Embryonic facial prominence (tissue), 1 donor: ENCODE results near the gene CLIC5.

ENCODE experiments used
- DNase-seq: peaks from one replicate; pipeline ENCODE4 v3.0.0-alpha.2; 2016; ENCODE audit errors: extremely low spot score

CLIC5 gene

GRCh38 chr6:46015119-46015968, at the start of gene CLIC5:
CLIC5 (minus strand) TSS chr6:46015860; CDS start chr6:46015542, 318 bp downstream.
- no peak for DNase-seq

DNA sequence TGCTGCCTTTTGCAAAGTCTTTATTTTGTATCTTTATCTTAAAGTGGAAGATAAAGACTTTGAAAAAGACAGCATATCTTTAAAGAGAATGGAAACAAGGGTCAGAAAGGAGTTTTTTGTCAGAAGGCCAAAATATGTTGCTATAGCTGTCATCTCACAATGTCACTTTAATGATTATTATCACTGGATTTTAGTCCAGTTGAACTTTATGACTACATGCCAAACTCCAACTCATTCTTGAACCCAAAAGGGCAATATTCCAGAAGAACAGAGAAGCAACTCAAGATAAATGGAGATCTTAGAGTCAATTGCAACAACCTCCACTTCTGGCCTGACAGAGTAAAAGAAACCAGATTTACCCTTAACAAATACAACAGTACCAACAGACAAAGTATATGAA, 47.3 kb upstream of the CLIC5 start:
- no peak for DNase-seq

DNA sequence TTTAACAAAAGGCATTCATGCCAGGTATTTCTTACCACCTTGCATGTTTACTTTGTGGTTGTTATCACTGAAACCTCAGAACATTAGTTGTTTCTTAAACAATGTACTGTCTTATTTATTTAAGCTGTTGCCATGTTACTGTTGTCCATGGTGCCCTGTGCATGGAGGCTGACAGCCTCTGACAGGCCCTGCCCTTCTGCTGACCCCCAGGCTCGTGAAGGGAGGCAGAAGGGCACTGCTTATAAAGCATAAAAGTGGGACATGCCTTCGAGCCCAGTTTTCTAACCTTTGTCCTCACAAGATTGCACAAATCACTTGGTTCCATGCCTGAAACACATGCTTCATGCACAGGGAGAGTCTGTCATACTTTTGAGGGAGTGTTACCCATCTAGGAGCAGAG, 46.7 kb upstream of the CLIC5 start:
- DNase-seq: no peak

GRCh38 chr6:46061497-46061896, 45.8 kb upstream of the CLIC5 start:
- no peak for DNase-seq

DNA sequence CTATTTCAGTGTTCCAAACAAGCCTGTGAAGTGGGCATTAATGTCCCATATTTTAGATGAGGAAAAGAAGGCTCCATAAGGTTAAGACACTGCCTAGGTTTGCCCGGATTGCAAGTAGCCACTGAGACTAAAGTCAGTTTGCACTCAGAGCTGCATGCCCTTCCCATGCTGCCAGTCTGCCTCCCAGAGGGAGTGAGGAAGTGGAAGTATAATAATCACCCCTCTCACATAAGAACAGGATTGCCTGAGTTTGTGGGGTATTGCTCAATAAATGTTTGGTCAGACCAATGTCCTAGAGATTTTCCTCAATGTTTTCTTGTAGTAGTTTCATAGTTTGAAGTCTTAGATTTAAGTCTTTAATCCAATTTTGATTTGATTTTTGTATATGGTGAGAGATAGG, 43.9 kb upstream of the CLIC5 start:
- no peak for DNase-seq

- DNase-seq: no peak
Observed at GRCh38 chr6:46058951-46059350, 43.3 kb upstream of the CLIC5 start.

DNA sequence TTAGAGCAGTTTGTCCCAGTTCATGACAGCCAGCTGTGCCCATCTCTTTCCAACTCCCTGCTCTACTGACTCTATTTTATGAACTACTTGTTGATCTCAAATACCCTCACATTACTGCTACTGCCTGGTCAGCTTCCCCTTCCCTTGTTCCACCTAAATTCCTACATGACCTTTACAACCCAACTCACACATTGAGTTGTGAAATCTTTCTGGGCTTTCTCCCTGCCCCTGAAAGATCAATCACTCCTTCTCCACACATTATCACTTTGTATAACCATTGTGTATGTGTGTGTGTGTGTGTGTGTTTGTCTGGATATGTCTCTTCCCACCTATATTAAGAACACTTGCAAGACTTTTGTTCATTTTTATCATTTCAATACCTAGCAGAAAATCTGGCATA, 42.1 kb upstream of the CLIC5 start:
- DNase-seq: no peak

- DNase-seq: no peak
Observed at GRCh38 chr6:46056906-46057529, 41.4 kb upstream of the CLIC5 start.

DNA sequence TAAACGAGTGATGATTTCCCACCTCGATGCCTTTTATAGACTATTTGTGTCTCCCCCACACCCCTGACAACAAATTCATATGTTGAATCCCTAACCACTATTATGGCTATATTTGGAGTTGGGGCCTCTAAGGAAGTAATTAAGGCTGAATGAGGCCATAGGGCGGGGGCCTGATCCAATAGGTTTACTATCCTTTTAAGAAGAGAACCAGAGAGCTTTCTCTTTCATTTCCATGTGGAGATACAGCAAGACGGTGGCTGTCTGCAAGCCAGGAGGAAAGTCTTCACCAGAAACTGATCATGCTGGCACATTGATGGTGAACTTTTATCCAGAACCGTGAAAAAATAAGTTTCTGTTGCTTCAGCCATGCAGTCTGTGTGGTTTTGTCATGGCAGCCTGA, 38.9 kb upstream of the CLIC5 start:
- no peak for DNase-seq

DNA sequence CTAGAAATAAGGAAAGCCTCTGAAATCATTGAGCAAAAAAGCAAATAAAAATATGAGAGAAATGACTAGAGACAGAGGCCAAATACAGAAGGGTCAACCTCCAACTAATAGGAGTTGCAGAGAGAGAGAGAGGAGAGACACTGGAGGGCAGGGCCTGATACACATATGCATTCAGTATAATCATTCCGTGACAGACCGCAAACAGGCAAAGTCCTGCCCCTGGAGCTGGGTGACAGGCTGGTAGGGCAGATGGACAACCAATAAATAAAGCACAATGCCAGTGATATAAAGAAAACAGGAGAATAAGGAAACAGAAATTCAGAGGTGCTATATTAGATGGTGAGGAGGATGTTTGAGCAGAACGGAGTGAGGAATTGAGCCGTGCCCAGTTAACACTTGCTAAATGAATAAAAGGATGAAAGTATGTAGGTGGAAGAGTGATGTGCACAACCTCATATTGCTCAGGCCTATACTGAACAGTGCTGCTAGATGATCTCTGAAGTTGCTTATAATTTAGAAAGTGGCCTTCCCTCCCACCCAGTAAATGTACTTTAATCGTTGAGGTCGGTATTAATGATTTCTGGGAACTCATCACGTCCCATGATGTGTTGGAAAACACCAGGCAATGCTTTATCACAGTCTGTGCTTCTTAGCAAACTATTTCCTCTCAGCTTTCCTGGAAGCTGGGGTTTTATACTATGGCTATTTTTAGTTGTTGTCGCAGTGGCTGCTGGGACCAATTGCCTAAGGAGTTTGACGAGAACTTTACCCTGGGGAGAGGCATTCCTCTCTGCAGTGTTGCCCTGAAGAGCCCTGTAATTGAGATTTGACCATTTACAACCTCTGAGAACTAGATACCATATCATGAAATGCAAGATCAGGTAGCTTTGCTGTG, 37.6 kb upstream of the CLIC5 start:
- no peak for DNase-seq

GRCh38 chr6:46052479-46052878, 36.8 kb upstream of the CLIC5 start:
- DNase-seq: no peak

DNA sequence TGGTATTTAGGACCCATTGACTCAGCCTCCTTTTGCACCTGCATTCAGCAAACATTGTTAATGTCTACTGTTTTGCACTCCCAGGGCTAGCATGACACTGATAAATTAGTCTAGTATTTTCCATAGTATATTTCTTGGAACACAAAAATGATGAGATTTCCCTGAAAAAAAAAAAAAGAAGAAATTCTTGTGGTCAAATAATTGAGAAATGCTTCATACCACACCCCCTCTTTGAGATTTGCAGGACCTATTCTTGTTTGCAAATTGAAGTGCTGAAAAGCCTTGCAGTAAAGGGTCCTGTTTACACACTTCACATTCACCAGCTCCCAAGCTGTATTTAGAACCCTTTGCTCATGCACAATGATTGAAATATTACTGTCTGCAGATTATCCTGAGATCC, 36.3 kb upstream of the CLIC5 start:
- DNase-seq: no peak

GRCh38 chr6:46050845-46051405, 35.3 kb upstream of the CLIC5 start:
- DNase-seq: no peak

GRCh38 chr6:46048646-46049297, 33.1 kb upstream of the CLIC5 start:
- no peak for DNase-seq

GRCh38 chr6:46046558-46047174, 31.0 kb upstream of the CLIC5 start:
- no peak for DNase-seq

- no peak for DNase-seq
Observed at GRCh38 chr6:46044881-46045617, 29.4 kb upstream of the CLIC5 start.

GRCh38 chr6:46042355-46042999, 26.8 kb upstream of the CLIC5 start:
- DNase-seq: no peak

GRCh38 chr6:46040288-46040687, 24.6 kb upstream of the CLIC5 start:
- no peak for DNase-seq

- DNase-seq: no peak
Observed at GRCh38 chr6:46039646-46040045, 24.0 kb upstream of the CLIC5 start.

DNA sequence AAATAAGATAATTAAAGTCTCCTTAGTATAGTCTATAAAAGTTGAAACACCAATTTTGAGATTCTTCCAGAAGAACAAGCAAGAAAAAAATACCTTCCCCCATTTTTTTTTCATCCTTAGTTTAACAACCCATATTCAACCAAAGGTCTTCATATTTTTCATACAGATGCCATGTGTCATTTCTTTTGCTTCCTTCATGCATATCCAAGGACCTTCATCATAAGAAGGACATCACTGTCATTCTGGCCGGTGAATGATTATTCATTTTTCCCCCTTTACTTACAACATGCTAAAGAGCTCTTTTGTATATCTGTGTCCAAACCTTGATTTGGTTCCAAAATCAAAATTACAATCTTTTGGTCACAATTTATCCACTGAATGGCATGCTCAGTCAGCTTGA, 21.3 kb upstream of the CLIC5 start:
- no peak for DNase-seq
